Peyer's patch (tissue), 4 donors: Measurements from ENCODE around the gene MCUB. TPM values are rescaled to one million over a fixed set of nuclear protein-coding genes. Genes with fewer than 3 reads are reported as not detected.

Experiments
- DNase-seq, 3 donors: peaks; one replicate each; pipeline ENCODE4 v3.0.0-alpha.2; 2017 to 2019
- H3K27ac ChIP-seq, 4 donors: fragments of 200-600 bp; sonication (generic); one replicate each; pipeline ENCODE4 v1.5.1; 2016 to 2019
- H3K27me3 ChIP-seq, 2 donors: fragments of 200-600 bp; sonication (generic); one replicate each; pipeline ENCODE4 v1.5.1; 2019
- H3K36me3 ChIP-seq, 3 donors: fragments of 200-600 bp; sonication (generic); one replicate each; pipeline ENCODE4 v1.5.1; 2016 to 2019
- H3K4me1 ChIP-seq, 4 donors: fragments of 200-600 bp; sonication (generic); one replicate each; pipeline ENCODE4 v1.5.1; 2016 to 2019
- H3K4me3 ChIP-seq, 4 donors: fragments of 200-600 bp; sonication (generic); 1 replicate in 3 of 4; 2 replicates in 1 of 4; pipeline ENCODE4 v1.5.1; 2016 to 2019; ENCODE audit warnings: mild to moderate bottlenecking in 1 of 4
- H3K9me3 ChIP-seq, 4 donors: fragments of 200-600 bp; sonication (generic); one replicate each; pipeline ENCODE4 v1.5.1; 2016 to 2019; ENCODE audit warnings: mild to moderate bottlenecking in 1 of 4
- POLR2A ChIP-seq, 2 donors: fragments of 450-650 bp; IDR thresholded peaks; one replicate each; pipeline ENCODE4 v1.5.1; 2017; ENCODE audit warnings: antibody characterized with exemption in 2 of 2, mild to moderate bottlenecking in 2 of 2, moderate library complexity in 2 of 2
- total RNA-seq, 4 donors: library from RNA; depleted of rRNA; stranded (reverse); fragments of >200 nt; gene quantifications; one replicate each; pipeline ENCODE4 v1.1.0, GENCODE V29; 2016
- TF ChIP-seq, protein P1 (sequence below), 6 experiments: fragments of 450-650 bp in 4 of 6; fragments of 200-600 bp in 2 of 6; sonication (generic) in 1 of 6; IDR thresholded peaks; one replicate each; pipeline ENCODE4 v1.5.1; 2017 to 2019; ENCODE audit warnings: antibody characterized with exemption in 6 of 6, mild to moderate bottlenecking in 3 of 6, moderate library complexity in 1 of 6

Gene MCUB
- total RNA-seq, 4 donors from 2014 or later = 3.8 to 22.3 (median 5.5) TPM

- Histone ChIP-seq H3K27ac (no peak overlapping the region), H3K4me1 (no peaks in the 10 kb centered on the region), H3K36me3 (no peaks in the 10 kb centered on the region), H3K9me3 (peaks cover 0 to 6% (median 0%) of the 10 kb centered on the region in 4 donors), H3K27me3 (no peaks in the 10 kb centered on the region), H3K4me3 (no peak overlapping the region)
- DNase-seq = no peak
- TF ChIP-seq, protein P1, sequence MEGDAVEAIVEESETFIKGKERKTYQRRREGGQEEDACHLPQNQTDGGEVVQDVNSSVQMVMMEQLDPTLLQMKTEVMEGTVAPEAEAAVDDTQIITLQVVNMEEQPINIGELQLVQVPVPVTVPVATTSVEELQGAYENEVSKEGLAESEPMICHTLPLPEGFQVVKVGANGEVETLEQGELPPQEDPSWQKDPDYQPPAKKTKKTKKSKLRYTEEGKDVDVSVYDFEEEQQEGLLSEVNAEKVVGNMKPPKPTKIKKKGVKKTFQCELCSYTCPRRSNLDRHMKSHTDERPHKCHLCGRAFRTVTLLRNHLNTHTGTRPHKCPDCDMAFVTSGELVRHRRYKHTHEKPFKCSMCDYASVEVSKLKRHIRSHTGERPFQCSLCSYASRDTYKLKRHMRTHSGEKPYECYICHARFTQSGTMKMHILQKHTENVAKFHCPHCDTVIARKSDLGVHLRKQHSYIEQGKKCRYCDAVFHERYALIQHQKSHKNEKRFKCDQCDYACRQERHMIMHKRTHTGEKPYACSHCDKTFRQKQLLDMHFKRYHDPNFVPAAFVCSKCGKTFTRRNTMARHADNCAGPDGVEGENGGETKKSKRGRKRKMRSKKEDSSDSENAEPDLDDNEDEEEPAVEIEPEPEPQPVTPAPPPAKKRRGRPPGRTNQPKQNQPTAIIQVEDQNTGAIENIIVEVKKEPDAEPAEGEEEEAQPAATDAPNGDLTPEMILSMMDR (IDR thresholded peaks at IDR 0.05) = no peak
- no peak for TF ChIP-seq POLR2A (IDR thresholded peaks at IDR 0.05)
Observed at GRCh38 chr4:109599046-109599652, 39.1 kb downstream of the MCUB start.

DNA sequence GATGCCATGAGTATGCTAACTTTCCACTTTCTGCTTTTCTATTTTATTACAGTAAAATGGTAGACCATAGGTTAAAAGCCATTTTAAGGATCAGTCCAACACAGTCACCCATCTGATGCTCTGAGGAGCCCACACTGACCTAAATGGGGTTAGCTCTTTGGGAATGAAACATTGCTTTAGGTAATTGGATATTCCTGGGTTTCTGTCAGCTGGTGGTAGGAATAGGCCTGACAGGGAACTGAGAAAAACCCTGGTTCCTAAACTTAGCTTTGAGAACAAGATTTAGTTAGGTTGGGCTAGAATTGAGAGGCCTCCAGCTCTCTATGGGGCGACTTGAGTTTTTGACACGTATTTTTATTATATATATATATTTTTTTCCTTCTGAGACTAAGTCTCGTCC lies 40.4 kb downstream of the MCUB start:
- no peaks in the 10 kb centered on the region for H3K36me3 ChIP-seq
- no peak overlapping the region for H3K4me3 ChIP-seq
- no peak for DNase-seq
- TF ChIP-seq, protein P1 (IDR thresholded peaks at IDR 0.05) = no peak
- no peak for TF ChIP-seq POLR2A (IDR thresholded peaks at IDR 0.05)
- peaks cover 0 to 6% (median 0%) of the 10 kb centered on the region in 4 donors for H3K9me3 ChIP-seq
- no peaks in the 10 kb centered on the region for H3K4me1 ChIP-seq
- no peak overlapping the region for H3K27ac ChIP-seq
- H3K27me3 ChIP-seq = no peaks in the 10 kb centered on the region

- Histone ChIP-seq H3K9me3 (peaks cover 0 to 6% (median 0%) of the 10 kb centered on the region in 4 donors), H3K36me3 (no peaks in the 10 kb centered on the region), H3K27me3 (no peaks in the 10 kb centered on the region), H3K4me3 (no peak overlapping the region), H3K4me1 (no peaks in the 10 kb centered on the region), H3K27ac (no peak overlapping the region)
- DNase-seq = no peak
- no peak for TF ChIP-seq POLR2A (IDR thresholded peaks at IDR 0.05)
- TF ChIP-seq, protein P1 (IDR thresholded peaks at IDR 0.05) = no peak
Observed at GRCh38 chr4:109601336-109601735, 41.3 kb downstream of the MCUB start.

DNA sequence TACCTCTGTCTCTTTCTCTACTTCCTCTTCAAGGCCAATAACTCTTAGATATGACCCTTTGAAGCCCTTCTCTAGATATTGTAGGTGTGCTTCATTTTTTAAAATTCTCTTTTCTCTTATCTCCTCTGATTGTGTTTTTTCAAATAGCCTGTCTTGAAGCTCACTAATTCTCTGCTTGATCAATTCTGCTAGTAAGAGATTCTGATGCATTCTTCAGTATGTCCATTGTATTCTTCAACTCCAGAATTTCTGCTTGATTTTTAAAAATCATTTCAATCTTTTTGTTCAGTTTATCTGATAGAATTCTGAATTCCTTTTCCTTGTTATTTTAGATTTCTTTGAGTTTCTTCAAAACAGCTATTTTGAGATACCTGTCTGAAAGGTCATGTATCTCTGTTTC lies 47.9 kb downstream of the MCUB start:
- Histone ChIP-seq H3K27me3 (no peaks in the 10 kb centered on the region), H3K9me3 (peaks cover 0 to 5% (median 0%) of the 10 kb centered on the region in 4 donors), H3K27ac (no peak overlapping the region), H3K4me3 (no peak overlapping the region), H3K4me1 (no peaks in the 10 kb centered on the region), H3K36me3 (no peaks in the 10 kb centered on the region)
- TF ChIP-seq, protein P1 (IDR thresholded peaks at IDR 0.05) = no peak
- no peak for TF ChIP-seq POLR2A (IDR thresholded peaks at IDR 0.05)
- DNase-seq = no peak

- DNase-seq = no peak
- Histone ChIP-seq H3K4me3 (no peak overlapping the region), H3K27me3 (no peaks in the 10 kb centered on the region), H3K4me1 (no peaks in the 10 kb centered on the region), H3K36me3 (no peaks in the 10 kb centered on the region), H3K9me3 (no peaks in the 10 kb centered on the region), H3K27ac (no peak overlapping the region)
- TF ChIP-seq, protein P1 (IDR thresholded peaks at IDR 0.05) = no peak
- no peak for TF ChIP-seq POLR2A (IDR thresholded peaks at IDR 0.05)
Observed at GRCh38 chr4:109608879-109609278, 48.8 kb downstream of the MCUB start.

- TF ChIP-seq, protein P1 (IDR thresholded peaks at IDR 0.05) = no peak
- no peak for TF ChIP-seq POLR2A (IDR thresholded peaks at IDR 0.05)
- no peak for DNase-seq
- H3K27ac ChIP-seq = no peak overlapping the region
- H3K9me3 ChIP-seq = no peaks in the 10 kb centered on the region
- H3K4me3 ChIP-seq = no peak overlapping the region
- H3K27me3 ChIP-seq = no peaks in the 10 kb centered on the region
- H3K4me1 ChIP-seq = no peaks in the 10 kb centered on the region
- H3K36me3 ChIP-seq = no peaks in the 10 kb centered on the region
Observed at GRCh38 chr4:109609431-109609830, 49.4 kb downstream of the MCUB start.
